Fibroblast of skin of left quadriceps (primary cell): Measurements from ENCODE around the gene HYCC2.
"Not testable (repeated sequence)": the region's sequence is repeated elsewhere in the genome, so short reads cannot be mapped to it uniquely, and the experiment has no call there.

ENCODE experiments used
- DNase-seq, 2 experiments: peaks; one replicate each; pipeline ENCODE4 v3.0.0-alpha.2; 2013; ENCODE audit warnings: low read depth in 2 of 2

HYCC2 gene

GRCh38 chr2:201072201-201072530, 695 bp upstream of the HYCC2 start:
- no peak for DNase-seq

- no peak for DNase-seq
These were observed 458 bp downstream of the HYCC2 start for GRCh38 chr2:201070948-201071478.

DNA sequence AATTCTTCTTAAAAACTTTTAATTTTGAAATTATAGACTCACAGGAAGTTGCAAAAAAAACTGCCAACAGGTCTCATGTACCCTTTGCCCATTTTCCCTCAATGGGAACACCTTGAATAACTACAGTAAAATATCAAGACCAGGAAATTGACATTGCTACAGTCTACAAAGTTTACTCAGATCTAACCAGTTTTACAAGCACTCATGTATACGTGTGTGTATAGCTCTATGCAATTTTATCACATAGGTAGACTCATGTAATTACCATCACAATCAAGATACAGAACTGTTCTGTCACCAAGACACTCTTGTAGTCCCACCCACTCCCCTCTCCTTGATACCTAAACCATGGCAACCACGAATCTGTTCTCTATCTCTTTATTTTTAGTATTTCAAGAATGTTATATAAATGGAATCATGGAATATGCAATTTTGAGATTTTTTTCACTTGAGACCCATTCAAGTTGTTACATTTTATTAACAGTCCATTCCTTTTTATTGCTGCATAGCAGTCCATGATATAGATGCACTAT, 6.6 kb downstream of the HYCC2 start:
- no peak for DNase-seq

- DNase-seq, result not testable (repeated sequence)
These were observed 8.0 kb downstream of the HYCC2 start for GRCh38 chr2:201063516-201063915.

GRCh38 chr2:201059961-201060755, 11.3 kb downstream of the HYCC2 start:
- DNase-seq, result no peak

GRCh38 chr2:201058914-201059313, 12.6 kb downstream of the HYCC2 start:
- DNase-seq, result no peak

DNA sequence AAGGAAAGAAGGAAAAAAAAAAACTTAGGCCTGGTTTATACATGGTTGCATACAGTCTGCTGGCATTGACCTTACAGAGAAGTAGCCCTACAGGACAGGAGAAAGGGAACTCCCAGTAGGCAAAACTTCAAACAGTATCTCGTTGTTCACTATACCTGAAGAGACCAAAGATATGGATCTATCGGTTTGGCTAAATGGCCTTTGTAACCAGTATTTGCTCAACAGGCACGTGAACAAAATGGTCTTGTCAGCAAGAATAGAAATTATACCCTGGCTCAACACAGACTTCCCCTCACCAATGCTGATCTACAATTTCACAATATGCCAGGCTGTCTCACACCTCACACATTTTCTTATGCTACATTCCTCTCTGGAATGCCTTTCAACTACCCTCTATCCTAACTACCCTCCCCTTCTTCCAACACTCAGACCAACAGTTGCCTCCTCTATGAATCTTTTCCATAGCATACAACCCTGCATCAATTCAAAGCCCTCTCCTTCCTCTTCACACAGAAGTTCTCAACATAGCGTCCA, 13.7 kb downstream of the HYCC2 start:
- DNase-seq, result no peak

DNA sequence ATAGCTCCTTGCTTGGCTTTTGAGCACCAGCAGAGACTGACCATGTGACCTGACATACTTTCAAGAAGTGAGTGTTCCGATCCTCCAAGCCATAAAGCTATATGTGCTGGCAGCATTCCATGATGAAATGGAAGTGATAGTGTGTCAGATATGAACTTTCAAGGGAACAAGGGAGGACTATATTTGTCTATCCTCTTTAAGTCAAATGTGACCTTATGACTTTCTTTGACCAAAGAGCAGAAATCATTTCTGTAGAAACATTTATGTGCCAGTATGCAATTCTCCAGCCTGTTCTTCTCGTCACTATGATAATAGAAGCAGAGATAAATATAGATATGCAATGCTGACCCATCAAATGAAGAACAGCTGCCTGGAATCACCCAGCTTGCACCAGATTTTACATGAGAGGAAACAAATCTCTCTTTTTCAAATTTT, 14.4 kb downstream of the HYCC2 start:
- no peak for DNase-seq

DNA sequence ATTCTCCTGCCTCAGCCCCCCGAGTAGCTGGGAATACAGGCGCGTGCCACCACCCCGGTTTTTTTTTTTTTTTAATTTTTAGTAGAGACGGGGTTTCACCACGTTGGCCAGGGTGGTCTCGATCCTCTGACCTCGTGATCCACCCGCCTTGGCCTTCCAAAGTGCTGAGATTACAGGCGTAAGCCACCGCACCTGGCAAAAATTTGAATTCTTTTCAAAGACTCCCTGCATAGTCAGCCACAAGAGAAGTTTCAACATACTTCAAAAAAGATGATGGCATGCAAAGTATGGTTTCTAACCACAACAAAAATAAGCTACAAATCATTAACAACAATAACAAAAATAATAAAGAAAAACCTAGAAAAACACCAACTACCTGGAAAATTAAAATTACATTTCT, 22.0 kb downstream of the HYCC2 start:
- DNase-seq, result no peak

- DNase-seq, result no peak
These were observed 24.6 kb downstream of the HYCC2 start for GRCh38 chr2:201046881-201047280.

GRCh38 chr2:201043050-201043449, 28.4 kb downstream of the HYCC2 start:
- not testable (repeated sequence) for DNase-seq

DNA sequence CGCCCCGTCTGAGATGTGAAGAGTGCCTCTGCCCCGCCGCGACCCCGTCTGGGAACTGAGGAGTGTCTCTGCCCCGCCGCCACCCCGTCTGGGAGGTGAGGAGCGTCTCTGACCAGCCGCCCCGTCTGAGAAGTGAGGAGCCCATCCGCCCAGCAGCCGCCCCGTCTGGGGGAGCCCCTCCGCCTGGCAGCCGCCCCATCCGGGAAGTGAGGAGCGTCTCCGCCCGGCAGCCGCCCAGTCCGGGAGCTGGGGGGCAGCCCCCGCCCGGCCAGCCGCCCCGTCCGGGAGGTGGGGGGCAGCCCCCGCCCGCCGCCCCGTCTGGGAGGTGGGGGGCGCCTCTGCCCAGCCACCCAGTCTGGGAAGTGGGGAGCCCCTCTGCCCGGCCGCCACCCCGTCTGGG, 29.0 kb downstream of the HYCC2 start:
- not testable (repeated sequence) for DNase-seq

DNA sequence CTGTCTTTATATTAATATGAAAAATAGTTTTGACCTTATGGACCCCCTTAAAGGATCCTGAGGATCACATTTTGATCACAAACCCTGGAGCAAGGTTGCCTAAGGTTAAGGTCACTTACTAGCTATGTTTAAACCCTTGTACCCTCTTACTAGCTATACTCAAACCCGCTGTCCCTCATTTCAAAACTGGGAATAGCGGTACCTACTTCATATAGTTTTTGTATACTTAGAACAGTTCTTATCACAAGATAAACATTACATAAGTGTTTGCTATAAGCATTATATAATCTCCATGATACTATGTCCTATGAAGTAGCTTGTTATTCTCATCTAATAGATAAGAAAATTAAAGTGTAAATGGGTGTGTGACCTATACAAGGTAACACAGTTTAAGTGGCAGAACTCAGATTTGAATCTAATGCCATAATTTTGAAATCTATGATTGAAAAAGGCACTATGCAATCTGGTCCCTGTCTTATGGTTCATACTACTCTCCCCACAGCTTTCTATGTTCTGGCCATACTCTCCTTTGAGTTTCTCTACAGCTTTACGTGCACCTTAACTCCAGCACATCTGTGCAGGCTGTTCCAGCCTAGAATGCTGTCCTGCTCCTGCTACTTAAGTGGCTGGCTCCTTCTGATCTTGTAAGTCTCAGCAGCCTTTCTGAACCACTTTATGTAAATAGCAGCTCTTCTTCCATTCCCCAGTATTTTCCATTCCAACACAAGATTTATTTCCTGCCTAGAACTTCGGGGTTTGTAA, 30.4 kb downstream of the HYCC2 start:
- DNase-seq, result no peak

- DNase-seq, result no peak
These were observed 32.6 kb downstream of the HYCC2 start for GRCh38 chr2:201038855-201039254.

DNA sequence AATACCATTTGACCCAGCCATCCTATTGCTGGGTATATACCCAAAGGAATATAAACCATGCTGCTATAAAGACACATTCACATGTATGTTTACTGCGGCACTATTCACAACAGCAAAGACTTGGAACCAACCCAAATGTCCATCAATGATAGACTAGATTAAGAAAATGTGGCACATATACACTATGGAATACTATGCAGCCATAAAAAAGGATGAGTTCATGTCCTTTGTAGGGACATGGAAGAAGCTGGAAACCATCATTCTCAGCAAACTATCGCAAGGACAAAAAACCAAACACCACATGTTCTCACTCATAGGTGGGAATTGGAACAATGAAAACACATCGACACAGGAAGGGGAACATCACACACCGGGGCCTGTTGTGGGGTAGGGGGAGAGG, 33.1 kb downstream of the HYCC2 start:
- DNase-seq, result not testable (repeated sequence)

GRCh38 chr2:201034355-201034754, 37.1 kb downstream of the HYCC2 start:
- not testable (repeated sequence) for DNase-seq

DNA sequence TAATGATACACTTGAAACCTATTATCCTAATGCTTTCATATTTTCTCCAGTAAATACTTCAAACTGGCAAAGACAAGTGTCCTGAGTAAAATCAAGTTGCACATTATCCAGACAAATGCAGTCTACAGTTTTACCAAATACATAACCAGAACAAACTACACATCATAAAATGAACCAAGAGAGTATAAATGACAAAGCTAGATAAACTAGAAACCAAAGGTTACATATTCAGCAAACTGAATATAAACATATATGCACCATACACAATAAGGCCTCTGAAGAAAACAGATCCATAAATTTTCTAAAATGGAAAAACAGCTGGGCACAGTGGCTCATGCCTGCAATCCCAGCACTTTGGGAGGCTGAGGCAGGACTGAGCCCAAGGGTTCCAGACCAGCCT, 47.0 kb downstream of the HYCC2 start:
- DNase-seq, result no peak

- no peak for DNase-seq
These were observed 49.6 kb downstream of the HYCC2 start for GRCh38 chr2:201021914-201022313.
